HL-60 (cell line): ENCODE data around the gene SLC41A1.

Experiments used
- DNase-seq, 2 experiments: peaks; one replicate each; pipeline ENCODE4 v3.0.0-alpha.2; 2010 to 2020; ENCODE audit warnings: low read depth in 1 of 2, low spot score in 1 of 2
- H3K27ac ChIP-seq: fragments of 250-450 bp; sonication (Bioruptor Pico); replicated peaks from 2 replicates; pipeline ENCODE4 v1.5.1; 2020; ENCODE audit warnings: mild to moderate bottlenecking, moderate library complexity
- H3K27me3 ChIP-seq: fragments of 250-450 bp; sonication (Bioruptor Pico); 2 replicates; pipeline ENCODE4 v1.5.1; 2021; ENCODE audit warnings: mild to moderate bottlenecking, moderate library complexity; ENCODE audit not compliant: insufficient read depth, poor library complexity, severe bottlenecking
- H3K4me3 ChIP-seq: replicated peaks from 2 replicates; pipeline ENCODE4 v1.5.1; 2011; ENCODE audit warnings: mild to moderate bottlenecking, control low read depth, low read length; ENCODE audit not compliant: insufficient read depth
- GABPA ChIP-seq: IDR thresholded peaks from 2 replicates; pipeline ENCODE4 v1.6.1; 2012; ENCODE audit warnings: low read depth
- POLR2AphosphoS5 ChIP-seq: IDR thresholded peaks from 2 replicates; pipeline ENCODE4 v1.6.1; 2012; ENCODE audit warnings: low read depth
- SPI1 ChIP-seq: IDR thresholded peaks from 2 replicates; pipeline ENCODE4 v1.6.1; 2012; ENCODE audit warnings: low read depth, mild to moderate bottlenecking, borderline replicate concordance
- TF ChIP-seq, protein P1 (sequence below): IDR thresholded peaks from 2 replicates; pipeline ENCODE4 v1.6.1; 2012; ENCODE audit warnings: low read depth; ENCODE audit not compliant: insufficient replicate concordance
- TF ChIP-seq, protein P2 (sequence below): IDR thresholded peaks from one replicate; pipeline ENCODE4 v1.5.1; 2011; ENCODE audit warnings: low read length, control low read depth, inconsistent platforms; ENCODE audit not compliant: insufficient read depth

Gene SLC41A1

DNA sequence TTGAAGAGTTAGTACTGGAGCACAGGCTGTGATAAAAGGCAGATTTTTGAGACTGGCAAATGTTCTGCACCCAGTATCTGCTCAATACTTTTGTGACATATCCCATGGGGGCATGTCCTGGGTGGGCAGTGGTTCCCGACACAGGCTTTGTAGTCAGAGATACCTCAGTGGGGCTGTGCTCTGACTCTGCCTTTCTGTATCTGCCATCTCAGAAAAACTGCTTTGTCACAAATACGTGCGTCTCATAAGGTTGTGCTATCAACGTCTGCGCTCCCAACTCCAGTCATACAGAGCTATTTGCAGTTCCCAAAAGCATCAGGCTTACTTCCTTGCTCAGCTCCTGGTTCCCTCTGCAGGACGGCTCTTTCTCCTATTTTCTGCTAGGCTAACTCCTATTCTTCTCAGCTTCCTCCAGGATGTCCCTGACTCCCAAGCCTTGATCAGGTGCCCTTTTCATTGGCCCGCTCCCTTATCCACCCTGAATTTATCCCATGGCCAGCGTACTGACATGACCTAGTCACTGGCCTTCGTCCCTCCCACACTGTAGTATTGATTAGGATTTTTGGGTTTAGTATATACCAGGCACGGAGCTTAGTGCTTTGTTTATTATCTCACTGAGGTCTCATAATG is 25.6 kb downstream of the SLC41A1 start:
- Histone ChIP-seq H3K27me3 (no peaks in the 10 kb centered on the region), H3K27ac (no peak overlapping the region), H3K4me3 (no peak overlapping the region)
- TF ChIP-seq, protein P1, sequence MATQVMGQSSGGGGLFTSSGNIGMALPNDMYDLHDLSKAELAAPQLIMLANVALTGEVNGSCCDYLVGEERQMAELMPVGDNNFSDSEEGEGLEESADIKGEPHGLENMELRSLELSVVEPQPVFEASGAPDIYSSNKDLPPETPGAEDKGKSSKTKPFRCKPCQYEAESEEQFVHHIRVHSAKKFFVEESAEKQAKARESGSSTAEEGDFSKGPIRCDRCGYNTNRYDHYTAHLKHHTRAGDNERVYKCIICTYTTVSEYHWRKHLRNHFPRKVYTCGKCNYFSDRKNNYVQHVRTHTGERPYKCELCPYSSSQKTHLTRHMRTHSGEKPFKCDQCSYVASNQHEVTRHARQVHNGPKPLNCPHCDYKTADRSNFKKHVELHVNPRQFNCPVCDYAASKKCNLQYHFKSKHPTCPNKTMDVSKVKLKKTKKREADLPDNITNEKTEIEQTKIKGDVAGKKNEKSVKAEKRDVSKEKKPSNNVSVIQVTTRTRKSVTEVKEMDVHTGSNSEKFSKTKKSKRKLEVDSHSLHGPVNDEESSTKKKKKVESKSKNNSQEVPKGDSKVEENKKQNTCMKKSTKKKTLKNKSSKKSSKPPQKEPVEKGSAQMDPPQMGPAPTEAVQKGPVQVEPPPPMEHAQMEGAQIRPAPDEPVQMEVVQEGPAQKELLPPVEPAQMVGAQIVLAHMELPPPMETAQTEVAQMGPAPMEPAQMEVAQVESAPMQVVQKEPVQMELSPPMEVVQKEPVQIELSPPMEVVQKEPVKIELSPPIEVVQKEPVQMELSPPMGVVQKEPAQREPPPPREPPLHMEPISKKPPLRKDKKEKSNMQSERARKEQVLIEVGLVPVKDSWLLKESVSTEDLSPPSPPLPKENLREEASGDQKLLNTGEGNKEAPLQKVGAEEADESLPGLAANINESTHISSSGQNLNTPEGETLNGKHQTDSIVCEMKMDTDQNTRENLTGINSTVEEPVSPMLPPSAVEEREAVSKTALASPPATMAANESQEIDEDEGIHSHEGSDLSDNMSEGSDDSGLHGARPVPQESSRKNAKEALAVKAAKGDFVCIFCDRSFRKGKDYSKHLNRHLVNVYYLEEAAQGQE = no peak
- TF ChIP-seq SPI1 (no peak), POLR2AphosphoS5 (no peak), GABPA (no peak)
- TF ChIP-seq, protein P2, sequence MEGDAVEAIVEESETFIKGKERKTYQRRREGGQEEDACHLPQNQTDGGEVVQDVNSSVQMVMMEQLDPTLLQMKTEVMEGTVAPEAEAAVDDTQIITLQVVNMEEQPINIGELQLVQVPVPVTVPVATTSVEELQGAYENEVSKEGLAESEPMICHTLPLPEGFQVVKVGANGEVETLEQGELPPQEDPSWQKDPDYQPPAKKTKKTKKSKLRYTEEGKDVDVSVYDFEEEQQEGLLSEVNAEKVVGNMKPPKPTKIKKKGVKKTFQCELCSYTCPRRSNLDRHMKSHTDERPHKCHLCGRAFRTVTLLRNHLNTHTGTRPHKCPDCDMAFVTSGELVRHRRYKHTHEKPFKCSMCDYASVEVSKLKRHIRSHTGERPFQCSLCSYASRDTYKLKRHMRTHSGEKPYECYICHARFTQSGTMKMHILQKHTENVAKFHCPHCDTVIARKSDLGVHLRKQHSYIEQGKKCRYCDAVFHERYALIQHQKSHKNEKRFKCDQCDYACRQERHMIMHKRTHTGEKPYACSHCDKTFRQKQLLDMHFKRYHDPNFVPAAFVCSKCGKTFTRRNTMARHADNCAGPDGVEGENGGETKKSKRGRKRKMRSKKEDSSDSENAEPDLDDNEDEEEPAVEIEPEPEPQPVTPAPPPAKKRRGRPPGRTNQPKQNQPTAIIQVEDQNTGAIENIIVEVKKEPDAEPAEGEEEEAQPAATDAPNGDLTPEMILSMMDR = no peak
- no peak for DNase-seq

DNA sequence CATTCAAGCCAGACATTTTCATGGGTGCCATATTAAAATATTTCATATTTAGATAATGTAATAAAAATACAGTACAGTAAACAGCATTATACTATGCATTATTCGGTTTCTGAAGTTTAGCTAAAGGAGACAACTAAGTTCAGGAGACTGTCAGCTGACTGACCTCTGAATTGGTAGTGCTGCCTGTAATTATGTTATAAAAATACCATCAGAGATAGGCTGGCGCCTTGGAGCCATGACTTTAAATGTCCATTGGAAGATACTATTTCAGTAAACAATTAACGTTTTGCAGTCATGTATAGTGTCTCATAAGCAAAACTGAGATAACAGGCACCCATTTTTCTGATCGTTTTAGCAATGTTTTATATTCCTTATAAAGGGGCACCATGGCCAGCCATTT is 26.4 kb downstream of the SLC41A1 start:
- no peak for DNase-seq
- TF ChIP-seq, protein P1 = no peak
- TF ChIP-seq SPI1 = no peak
- no peak for TF ChIP-seq GABPA
- no peak for TF ChIP-seq POLR2AphosphoS5
- TF ChIP-seq, protein P2 = no peak
- H3K27me3 ChIP-seq = no peaks in the 10 kb centered on the region
- no peak overlapping the region for H3K27ac ChIP-seq
- H3K4me3 ChIP-seq = no peak overlapping the region

DNA sequence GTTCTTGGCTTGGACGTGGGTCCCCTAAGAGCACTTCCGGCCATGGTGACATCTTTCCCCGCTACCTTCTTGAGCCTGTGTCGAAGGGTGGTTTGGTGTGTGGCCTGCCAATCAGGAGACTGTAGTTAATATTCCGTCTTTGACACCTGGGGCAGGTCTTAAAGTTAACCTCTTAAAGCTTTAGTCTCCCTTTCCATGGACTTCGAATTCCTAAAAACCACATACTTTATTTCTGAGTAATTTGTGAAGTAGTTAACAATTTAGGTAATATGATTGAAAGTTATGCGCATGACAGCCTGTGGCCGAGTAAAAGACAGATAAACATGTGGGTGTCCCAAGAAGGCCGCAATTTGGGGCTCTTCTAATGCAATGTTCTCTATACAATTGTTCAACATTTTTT is 27.6 kb downstream of the SLC41A1 start:
- Histone ChIP-seq H3K4me3 (no peak overlapping the region), H3K27me3 (no peaks in the 10 kb centered on the region), H3K27ac (no peak overlapping the region)
- TF ChIP-seq SPI1 (no peak), POLR2AphosphoS5 (no peak), GABPA (no peak)
- TF ChIP-seq, protein P2 = no peak
- TF ChIP-seq, protein P1 = no peak
- DNase-seq = no peak
